ENCODE data around the gene FMN1. TPM values are rescaled to one million over a fixed set of nuclear protein-coding genes. Genes with fewer than 3 reads are reported as not detected.

FMN1 gene
- total and polyA plus RNA-seq, 2 of the 13 experiments (the other 11 are each of a cell fraction or from before 2014, with no cell fraction given) = 0.20 to 0.60 TPM

DNA sequence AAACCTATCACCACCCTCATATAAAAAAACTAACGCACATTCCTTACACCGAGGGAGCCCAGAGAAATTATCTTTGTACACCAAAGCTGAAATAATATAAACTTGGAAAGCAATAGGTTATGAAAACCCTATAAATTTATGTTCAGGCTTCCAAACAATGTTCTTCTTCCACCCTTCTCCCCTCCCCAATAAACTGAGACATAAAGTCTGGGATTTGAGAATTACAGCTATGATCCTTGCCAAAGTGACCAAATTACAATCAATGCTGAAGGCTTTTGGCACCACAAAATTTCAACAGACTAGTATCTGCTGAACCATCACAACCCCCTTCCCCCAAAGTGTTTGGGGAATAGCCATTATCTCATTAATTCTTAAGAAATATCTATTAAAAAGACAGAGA lies 237.8 kb downstream of the FMN1 start:
- BruUV-seq (replicated peaks) = no TSS peak
- in situ Hi-C loops (cut with HindIII; ENCODE audit: extremely low pct_ligation_motif_present, low pct_unique_long_range_greater_than_20kb) (loop anchor here (10.0 kb wide), 1 partner anchor 112 kb away; no protein-coding TSS in a partner anchor), intact Hi-C loops (cut with micrococcal nuclease; ENCODE audit: unreplicated experiment) (loop anchor here (1.0 kb wide), 2 partner anchors 112 to 294 kb away; no protein-coding TSS in a partner anchor)
- Histone ChIP-seq H3K27ac (ENCODE audit: extremely low read length, insufficient read depth, low read length) (no peak overlapping the region), H3K27me3 (ENCODE audit: control insufficient read depth in 1 of 2, insufficient read depth in 2 of 2, low read length in 2 of 2) (no peaks in the 10 kb centered on the region; a peak in 1 of 5 replicates), H3K4me3 (replicated peaks in 1 of 3; ENCODE audit: insufficient read depth in 1 of 3, low read depth in 2 of 3, low read length in 3 of 3) (no peak overlapping the region), H3K9ac (ENCODE audit: insufficient read depth, low read depth, low read length) (no peak overlapping the region), H3K79me2 (ENCODE audit: insufficient read depth, low read length) (no peaks in the 10 kb centered on the region), H3K36me3 (replicated peaks in 1 of 2; ENCODE audit: control insufficient read depth in 1 of 2, insufficient read depth in 2 of 2, low read length in 2 of 2) (no peaks in the 10 kb centered on the region), H2AFZ (ENCODE audit: low read length) (no peak overlapping the region), H3K4me1 (ENCODE audit: insufficient read depth, low read length) (no peaks in the 10 kb centered on the region), H4K20me1 (ENCODE audit: insufficient read depth, low read length) (no peaks in the 10 kb centered on the region), H3K4me2 (ENCODE audit: low read depth, low read length) (no peak overlapping the region), H3K9me3 (ENCODE audit: low read length) (no peaks in the 10 kb centered on the region)
- POLR2A ChIA-PET = no interaction called here
- CTCF ChIA-PET (ENCODE audit: low intra/inter-chr PET ratio, low total read pairs) = interaction anchor here (1.2 kb wide), 1 partner anchor 113 kb away, joined by 4 read pairs; no protein-coding TSS in a partner anchor
- DNase-seq (ENCODE audit: low spot score) = no peak
- no peak for ATAC-seq
- TF ChIP-seq RORA (CRISPR knock-in tag; IDR thresholded peaks at IDR 0.05) (no peak), SIN3A (IDR thresholded peaks at IDR 0.05; ENCODE audit: borderline replicate concordance, low read depth, low read length) (no peak), SP4 (CRISPR knock-in tag; IDR thresholded peaks at IDR 0.05) (no peak)
- WGBS (ENCODE audit: low lambda C conversion rate) = 100% methylated on average over 2 of the region's 2 CpGs
- no peak for FAIRE-seq

DNA sequence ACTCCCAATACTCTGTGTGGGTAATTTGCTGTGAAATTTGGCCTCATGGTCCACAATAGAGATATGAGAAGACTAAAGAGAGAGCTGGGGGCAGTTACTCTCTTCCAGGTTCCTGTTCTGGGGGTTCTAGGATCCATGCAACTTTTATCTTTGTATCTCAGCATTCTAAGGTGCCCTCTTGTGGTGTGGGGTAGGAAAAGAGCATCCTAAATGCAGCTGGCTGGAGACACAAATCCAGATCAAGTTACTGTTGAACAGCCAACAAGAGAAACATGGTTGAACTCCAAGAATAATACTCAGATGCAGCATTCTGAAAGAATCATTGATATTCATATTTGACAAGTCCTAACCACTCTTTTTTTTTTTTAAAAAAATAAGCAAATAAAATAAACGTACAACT lies 238.5 kb downstream of the FMN1 start:
- H3K4me1 ChIP-seq (ENCODE audit: insufficient read depth, low read length) = no peaks in the 10 kb centered on the region
- no TSS peak for BruUV-seq (replicated peaks)
- intact Hi-C loops (cut with micrococcal nuclease; ENCODE audit: unreplicated experiment) = loop anchor here (1.0 kb wide), 2 partner anchors 112 to 294 kb away; no protein-coding TSS in a partner anchor
- ATAC-seq (peak; percentile 47; the same call in 1 of the 3 replicates), DNase-seq (ENCODE audit: low spot score) (peak; percentile 25), FAIRE-seq (peak; percentile 65)
- ChIA-PET POLR2A (no interaction called here), CTCF (ENCODE audit: low intra/inter-chr PET ratio, low total read pairs) (interaction anchor here (1.2 to 2.0 kb wide), 3 partner anchors 112 to 305 kb away, joined by 3 to 7 read pairs (median 4); no protein-coding TSS in a partner anchor)
- H3K4me3 ChIP-seq (replicated peaks in 1 of 3; ENCODE audit: insufficient read depth in 1 of 3, low read depth in 2 of 3, low read length in 3 of 3) = no peak overlapping the region
- H3K79me2 ChIP-seq (ENCODE audit: insufficient read depth, low read length) = no peaks in the 10 kb centered on the region
- 8% methylated on average over 1 of the region's 1 CpG for WGBS (ENCODE audit: low lambda C conversion rate)
- H3K9ac ChIP-seq (ENCODE audit: insufficient read depth, low read depth, low read length) = no peak overlapping the region
- no peaks in the 10 kb centered on the region for H3K36me3 ChIP-seq (replicated peaks in 1 of 2; ENCODE audit: control insufficient read depth in 1 of 2, insufficient read depth in 2 of 2, low read length in 2 of 2)
- H4K20me1 ChIP-seq (ENCODE audit: insufficient read depth, low read length) = no peaks in the 10 kb centered on the region
- in situ Hi-C loops (cut with HindIII; ENCODE audit: extremely low pct_ligation_motif_present, low pct_unique_long_range_greater_than_20kb) = loop anchor here (10.0 kb wide), 1 partner anchor 111 kb away; no protein-coding TSS in a partner anchor
- no peak overlapping the region for H3K27ac ChIP-seq (ENCODE audit: extremely low read length, insufficient read depth, low read length)
- H2AFZ ChIP-seq (ENCODE audit: low read length) = no peak overlapping the region
- TF ChIP-seq, protein P1, sequence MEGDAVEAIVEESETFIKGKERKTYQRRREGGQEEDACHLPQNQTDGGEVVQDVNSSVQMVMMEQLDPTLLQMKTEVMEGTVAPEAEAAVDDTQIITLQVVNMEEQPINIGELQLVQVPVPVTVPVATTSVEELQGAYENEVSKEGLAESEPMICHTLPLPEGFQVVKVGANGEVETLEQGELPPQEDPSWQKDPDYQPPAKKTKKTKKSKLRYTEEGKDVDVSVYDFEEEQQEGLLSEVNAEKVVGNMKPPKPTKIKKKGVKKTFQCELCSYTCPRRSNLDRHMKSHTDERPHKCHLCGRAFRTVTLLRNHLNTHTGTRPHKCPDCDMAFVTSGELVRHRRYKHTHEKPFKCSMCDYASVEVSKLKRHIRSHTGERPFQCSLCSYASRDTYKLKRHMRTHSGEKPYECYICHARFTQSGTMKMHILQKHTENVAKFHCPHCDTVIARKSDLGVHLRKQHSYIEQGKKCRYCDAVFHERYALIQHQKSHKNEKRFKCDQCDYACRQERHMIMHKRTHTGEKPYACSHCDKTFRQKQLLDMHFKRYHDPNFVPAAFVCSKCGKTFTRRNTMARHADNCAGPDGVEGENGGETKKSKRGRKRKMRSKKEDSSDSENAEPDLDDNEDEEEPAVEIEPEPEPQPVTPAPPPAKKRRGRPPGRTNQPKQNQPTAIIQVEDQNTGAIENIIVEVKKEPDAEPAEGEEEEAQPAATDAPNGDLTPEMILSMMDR (CRISPR knock-in tag; IDR thresholded peaks at IDR 0.05) = peak; percentile 54
- TF ChIP-seq SMC3 (IDR thresholded peaks at IDR 0.05; ENCODE audit: low read length) = peak; percentile 63
- TF ChIP-seq SKI (IDR thresholded peaks at IDR 0.05; ENCODE audit: partially characterized antibody) = no peak
- TF ChIP-seq STAG1 (CRISPR knock-in tag; IDR thresholded peaks at IDR 0.05) = peak; percentile 65
- no peak for TF ChIP-seq GRHL1 (CRISPR knock-in tag; conservative IDR thresholded peaks at IDR 0.05)
- H3K4me2 ChIP-seq (ENCODE audit: low read depth, low read length) = no peak overlapping the region
- no peaks in the 10 kb centered on the region for H3K27me3 ChIP-seq (ENCODE audit: control insufficient read depth in 1 of 2, insufficient read depth in 2 of 2, low read length in 2 of 2)
- H3K9me3 ChIP-seq (ENCODE audit: low read length) = no peaks in the 10 kb centered on the region

Data from HepG2 (cell line).